SHP77 treated with DMSO at 0.1 percent for 48 hours (cell line): ENCODE data around the gene GOLGA1.
"Not testable (repeated sequence)": the region's sequence is repeated elsewhere in the genome, so short reads cannot be mapped to it uniquely, and the experiment has no call there.

Experiments used
- DNase-seq: peaks from one replicate; lab custom pipeline; 2025; lab: John Stamatoyannopoulos, UW

GOLGA1 gene

GRCh38 chr9:124940894-124941678 lies at the start of gene GOLGA1:
TSS of gene GOLGA1 (minus strand) at chr9:124941083. CDS start at chr9:124938711, 2,372 bp downstream.
- DNase-seq = peak; percentile 85

GRCh38 chr9:124983698-124984097 lies 42.8 kb upstream of the GOLGA1 start:
- no peak for DNase-seq

GRCh38 chr9:124980431-124980830 lies 39.5 kb upstream of the GOLGA1 start:
- no peak for DNase-seq

- DNase-seq = no peak
These were observed 34.2 kb upstream of the GOLGA1 start for GRCh38 chr9:124975131-124975530.

- DNase-seq = no peak
These were observed 32.9 kb upstream of the GOLGA1 start for GRCh38 chr9:124973807-124974206.

GRCh38 chr9:124972241-124972770 lies 31.4 kb upstream of the GOLGA1 start:
- DNase-seq = no peak

GRCh38 chr9:124969401-124969800 lies 28.5 kb upstream of the GOLGA1 start:
- no peak for DNase-seq

GRCh38 chr9:124968238-124968637 lies 27.4 kb upstream of the GOLGA1 start:
- DNase-seq = no peak

- DNase-seq = not testable (repeated sequence)
These were observed 25.1 kb upstream of the GOLGA1 start for GRCh38 chr9:124965775-124966568.

- no peak for DNase-seq
These were observed 23.7 kb upstream of the GOLGA1 start for GRCh38 chr9:124964604-124965003.

GRCh38 chr9:124964056-124964455 lies 23.2 kb upstream of the GOLGA1 start:
- DNase-seq = no peak

- no peak for DNase-seq
These were observed 19.5 kb upstream of the GOLGA1 start for GRCh38 chr9:124960409-124960752.

- DNase-seq = not testable (repeated sequence)
These were observed 19.0 kb upstream of the GOLGA1 start for GRCh38 chr9:124959671-124960408.

GRCh38 chr9:124954255-124954654 lies 13.4 kb upstream of the GOLGA1 start:
- no peak for DNase-seq

GRCh38 chr9:124950050-124950718 lies 9.3 kb upstream of the GOLGA1 start:
- no peak for DNase-seq

- no peak for DNase-seq
These were observed 8.5 kb upstream of the GOLGA1 start for GRCh38 chr9:124949387-124949786.

- DNase-seq = no peak
These were observed 7.0 kb upstream of the GOLGA1 start for GRCh38 chr9:124947727-124948391.

GRCh38 chr9:124946167-124946566 lies 5.3 kb upstream of the GOLGA1 start:
- DNase-seq = no peak

- DNase-seq = no peak
These were observed 1.0 kb upstream of the GOLGA1 start for GRCh38 chr9:124941679-124942561.

- peak; percentile 51 for DNase-seq
These were observed 376 bp downstream of the GOLGA1 start for GRCh38 chr9:124940521-124940893.
